COR-L47 (cell line): ENCODE results near the gene JARID2.
"Not testable (repeated sequence)": the region's sequence is repeated elsewhere in the genome, so short reads cannot be mapped to it uniquely, and the experiment has no call there.

ENCODE experiments used
- DNase-seq: peaks from one replicate; lab custom pipeline; 2025; lab: John Stamatoyannopoulos, UW

JARID2 gene

GRCh38 chr6:15399641-15400470, 154.0 kb downstream of the JARID2 start:
- peak; percentile 69 for DNase-seq

DNA sequence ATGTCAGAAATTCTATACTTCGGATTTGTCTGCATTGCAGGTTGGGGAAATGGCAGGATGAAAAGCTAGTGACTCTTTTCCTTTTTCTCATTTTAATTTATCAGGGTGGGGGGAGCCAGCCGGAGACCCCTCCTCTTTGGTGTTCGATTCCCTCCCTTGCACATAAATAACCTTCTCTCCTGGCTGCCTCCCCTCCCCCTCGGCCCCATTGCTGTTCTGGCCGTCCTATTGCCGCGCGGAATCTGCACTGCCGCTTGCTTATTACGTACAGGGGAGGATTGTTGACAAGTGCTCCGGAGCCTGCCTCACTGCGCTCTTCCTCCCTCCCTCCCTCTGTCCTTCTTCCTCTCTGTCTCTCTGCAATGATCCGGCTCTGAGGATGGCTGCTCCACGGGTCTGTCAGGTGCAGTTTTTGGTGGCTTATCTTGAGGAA, 154.7 kb downstream of the JARID2 start:
- peak; percentile 31 for DNase-seq

DNA sequence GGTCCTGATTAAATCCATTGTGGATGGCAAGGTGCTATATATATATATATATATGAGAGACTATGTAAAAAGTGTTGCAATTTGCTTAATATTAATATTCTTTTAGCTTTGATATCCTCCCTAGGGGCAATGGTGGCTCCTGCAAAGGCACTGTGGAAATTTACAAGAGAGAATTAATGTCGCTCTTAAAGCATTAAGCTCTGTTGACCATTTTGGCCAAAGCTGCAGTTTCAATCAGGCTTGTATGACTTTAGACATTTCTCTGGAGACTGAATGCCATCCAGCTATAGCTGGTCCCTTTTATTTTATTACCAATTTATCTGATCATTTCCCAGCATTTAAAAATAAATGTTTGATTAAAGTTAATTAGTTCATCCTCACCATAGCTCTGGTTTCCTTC, 155.3 kb downstream of the JARID2 start:
- no peak for DNase-seq

DNA sequence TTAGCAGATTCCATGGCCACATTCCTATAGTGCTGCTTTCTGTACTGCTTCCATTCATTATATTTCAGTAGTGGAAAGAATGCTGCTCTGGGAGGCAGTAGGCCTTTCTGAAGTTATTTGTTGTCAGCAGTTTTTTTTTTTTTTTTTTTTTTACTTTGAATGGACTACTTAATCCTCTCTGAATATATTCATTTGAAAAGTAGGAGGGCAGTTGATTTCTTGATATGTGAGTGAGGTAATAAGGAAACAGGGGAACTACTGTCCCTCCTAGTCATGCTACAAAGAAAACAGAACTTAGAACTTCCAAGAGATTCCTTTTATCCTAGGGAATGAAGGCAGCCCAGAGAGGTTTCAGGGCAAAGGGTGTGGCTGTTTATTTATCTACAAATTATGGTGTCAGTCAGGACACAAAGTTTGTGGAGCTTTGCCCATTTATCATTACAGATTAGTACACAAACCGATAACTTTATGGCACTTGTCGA, 155.9 kb downstream of the JARID2 start:
- DNase-seq = no peak

GRCh38 chr6:15402406-15403045, 156.7 kb downstream of the JARID2 start:
- DNase-seq = no peak

- DNase-seq = no peak
Measured at GRCh38 chr6:15403094-15403755, 157.4 kb downstream of the JARID2 start.

DNA sequence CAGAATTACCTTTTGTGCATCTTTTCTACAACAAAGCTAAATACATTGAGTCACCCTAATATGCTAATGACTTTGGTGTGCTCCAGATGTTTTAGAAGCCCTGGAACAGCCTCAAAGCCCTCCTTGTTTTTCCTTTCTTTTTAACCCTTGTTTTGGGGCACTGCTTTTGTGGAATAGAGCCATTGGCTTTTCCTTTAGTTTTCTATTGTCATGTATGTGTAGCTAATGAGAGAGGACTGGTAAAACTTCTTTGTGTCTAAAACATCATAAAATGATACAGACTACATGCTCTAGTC, 158.8 kb downstream of the JARID2 start:
- no peak for DNase-seq

DNA sequence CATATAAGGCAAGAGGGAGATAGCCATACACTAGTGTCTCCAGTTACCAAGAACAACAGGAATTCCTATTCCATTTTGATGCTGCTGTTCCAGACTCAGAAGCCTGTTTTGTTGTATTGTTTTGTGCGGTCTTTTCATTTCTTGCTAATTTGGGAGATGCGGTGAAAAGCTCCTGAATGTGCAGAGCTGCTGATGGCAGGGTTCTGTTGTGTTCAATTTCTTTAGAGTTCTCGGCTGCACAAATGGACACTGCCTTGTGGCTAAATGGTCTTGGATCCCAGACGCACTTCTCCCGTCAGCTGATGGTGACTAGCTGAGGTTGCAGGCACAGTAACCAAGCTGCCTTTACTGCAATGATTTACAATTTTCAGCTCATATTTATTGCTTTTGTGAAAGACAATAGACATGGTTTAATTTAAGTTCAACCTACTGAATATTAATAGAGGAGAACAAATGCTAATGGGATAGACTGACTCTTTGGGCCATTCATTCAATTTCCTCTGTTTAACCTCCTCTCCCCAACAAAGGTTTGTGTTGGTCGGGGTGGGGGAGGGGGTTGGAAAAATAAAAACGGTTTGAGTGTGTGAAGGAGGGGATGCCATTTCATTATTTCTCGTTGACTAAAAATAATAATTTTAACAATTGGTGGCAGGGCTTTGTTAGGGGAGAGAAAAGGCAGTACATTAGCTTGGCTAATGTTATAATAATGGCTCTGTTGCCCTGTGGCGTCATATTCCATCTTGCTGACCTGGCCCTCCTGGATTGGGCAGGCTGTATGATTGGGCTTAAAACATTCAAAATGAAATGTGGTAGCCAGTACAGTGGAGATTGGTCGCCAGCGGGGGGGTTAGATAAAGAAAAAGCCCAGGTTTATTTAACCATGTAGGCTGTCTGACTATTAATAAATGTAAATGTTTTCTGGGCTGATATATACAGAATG, 159.5 kb downstream of the JARID2 start:
- DNase-seq = no peak

- no peak for DNase-seq
Measured at GRCh38 chr6:15406452-15406851, 160.6 kb downstream of the JARID2 start.

GRCh38 chr6:15408008-15408407, 162.1 kb downstream of the JARID2 start:
- DNase-seq = no peak

DNA sequence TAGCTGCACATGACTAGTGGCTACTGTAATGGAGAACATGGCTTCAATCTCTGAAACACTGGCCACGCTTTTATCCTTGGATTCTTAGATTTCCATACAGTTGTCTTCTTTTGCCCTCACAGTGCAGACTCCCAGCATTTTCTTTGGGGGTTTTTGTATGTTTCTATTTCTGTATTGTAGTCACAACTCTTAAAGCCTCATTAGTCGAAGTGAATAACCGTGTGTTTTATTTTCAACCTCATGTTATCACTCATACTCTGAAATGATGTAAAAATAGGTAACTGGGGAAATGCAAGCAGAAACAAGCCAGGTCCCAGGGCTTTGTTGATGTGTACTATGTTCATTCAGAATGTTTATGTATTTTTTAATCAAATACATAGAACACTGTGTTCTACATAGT, 162.9 kb downstream of the JARID2 start:
- no peak for DNase-seq

DNA sequence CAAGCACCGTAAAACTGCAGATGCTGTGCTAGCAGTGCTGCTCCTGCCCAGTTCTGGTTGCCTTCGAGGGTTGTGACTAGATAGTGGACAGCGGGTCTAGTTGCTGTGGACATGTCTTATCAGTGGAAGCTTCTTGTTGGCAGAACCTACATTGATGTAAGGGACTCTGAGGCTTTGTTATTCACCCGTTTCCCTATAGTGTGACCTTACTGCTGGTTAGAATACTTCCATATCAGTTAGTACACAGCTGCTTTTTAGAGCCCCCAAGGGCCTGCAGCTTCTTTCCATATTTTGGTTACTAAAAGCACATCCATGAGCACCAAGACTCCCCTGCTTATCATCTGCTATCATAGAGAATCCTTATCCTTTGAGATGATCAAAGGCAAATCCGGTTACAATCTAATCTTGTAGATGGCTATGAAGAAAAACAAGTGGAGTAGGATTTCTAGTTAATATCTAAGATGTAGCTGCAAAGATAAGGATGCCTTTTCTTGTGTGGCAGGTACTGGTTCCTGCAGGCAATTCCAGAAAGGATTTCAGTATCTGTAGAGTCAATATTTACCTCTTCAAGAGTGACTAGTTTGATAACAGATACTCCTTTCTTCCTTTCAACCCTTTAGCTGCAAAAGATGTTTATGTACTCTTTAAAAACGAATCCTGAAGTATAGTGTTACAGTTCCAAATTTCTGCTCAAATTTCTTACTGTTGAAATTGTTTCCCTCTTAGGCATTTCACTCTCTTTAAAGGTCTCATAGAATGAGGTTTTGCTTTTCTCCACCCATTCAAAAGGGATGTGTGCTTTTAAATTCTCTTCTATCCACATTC, 163.6 kb downstream of the JARID2 start:
- DNase-seq = no peak

DNA sequence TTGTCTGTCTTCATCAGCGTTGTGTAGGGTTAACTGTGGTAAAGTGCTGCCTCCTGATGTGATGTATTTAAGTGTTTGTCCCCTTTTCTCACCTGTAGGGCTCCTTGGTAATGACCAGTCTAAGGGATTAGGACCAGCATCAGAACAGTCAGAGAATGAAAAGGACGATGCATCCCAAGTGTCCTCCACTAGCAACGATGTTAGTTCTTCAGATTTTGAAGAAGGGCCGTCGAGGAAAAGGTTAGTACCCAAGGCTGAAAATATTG, 164.2 kb downstream of the JARID2 start:
- DNase-seq = no peak

- DNase-seq = no peak
Measured at GRCh38 chr6:15410752-15411151, 164.9 kb downstream of the JARID2 start.

DNA sequence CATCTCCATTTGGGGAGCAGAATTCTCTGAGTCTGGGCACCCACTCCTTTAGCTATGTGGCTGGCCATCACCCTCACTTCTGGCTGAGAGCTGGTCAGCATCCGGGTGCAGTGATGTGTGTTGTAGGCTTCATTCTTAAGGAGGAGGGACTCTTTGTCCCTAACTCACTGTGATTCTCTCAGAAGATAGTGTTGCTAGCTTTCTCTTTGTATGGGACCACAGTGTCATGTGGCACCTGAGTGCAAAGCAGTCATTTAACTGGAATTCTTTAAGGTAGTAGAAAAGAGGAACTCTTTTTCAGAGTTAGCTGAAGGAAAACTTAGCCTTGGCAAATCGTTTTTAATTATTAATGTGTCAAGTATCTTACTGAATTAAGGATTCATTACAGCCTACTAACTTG, 165.9 kb downstream of the JARID2 start:
- no peak for DNase-seq

DNA sequence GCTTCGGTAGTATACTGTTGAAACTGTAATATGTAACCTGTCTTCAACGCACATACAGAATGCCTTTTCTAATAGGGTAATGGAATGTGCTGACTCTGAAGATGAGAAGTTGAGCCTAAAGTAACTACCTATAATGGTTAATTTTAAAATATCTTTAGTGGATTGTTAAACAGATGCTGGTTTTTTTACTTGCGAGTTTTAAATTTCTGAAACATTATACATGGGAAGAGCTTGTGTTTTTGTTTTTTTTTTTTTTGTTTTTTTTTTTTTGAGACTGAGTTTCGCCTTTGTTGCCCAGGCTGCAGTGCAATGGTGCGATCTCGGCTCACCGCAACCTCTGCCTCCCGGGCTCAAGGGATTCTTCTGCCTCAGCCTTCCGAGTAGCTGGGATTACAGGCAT, 166.9 kb downstream of the JARID2 start:
- no peak for DNase-seq

DNA sequence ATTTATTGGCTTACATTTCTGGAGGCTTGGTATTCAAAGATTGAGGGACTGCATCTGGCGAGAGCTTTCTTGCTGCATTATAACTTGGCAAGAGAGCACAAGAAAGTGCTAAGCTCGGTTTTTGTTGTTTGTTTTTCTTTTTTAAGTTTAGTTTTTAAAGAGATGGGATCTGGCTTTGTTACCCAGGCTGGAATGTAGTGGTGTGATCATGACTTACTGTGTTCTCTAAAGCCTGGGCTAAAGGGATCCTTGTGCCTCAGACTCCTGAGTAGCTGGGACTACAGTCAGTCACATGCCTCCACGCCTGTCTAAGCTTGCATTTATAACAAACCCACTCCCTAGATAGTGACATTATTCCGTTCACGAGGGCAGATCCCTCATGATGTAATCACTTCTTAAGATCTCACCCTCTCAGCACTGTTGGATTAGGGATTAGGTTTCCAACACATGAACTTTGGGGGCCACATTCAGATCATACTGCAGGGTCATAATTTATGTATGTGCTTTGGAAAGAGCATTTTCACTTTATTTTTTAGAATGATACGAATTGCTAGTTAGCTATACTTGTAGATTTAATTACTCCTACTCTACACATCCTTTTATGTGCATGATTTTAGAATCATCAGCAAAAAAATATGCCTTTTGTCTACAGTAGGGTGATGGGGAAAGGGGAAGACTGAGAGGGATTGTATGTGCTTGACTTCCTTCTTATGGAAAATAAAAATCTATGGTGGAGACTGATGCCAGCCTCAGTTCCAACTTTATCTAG, 167.8 kb downstream of the JARID2 start:
- no peak for DNase-seq

GRCh38 chr6:15414235-15414612, 168.4 kb downstream of the JARID2 start:
- DNase-seq = no peak

GRCh38 chr6:15415622-15416021, 169.8 kb downstream of the JARID2 start:
- not testable (repeated sequence) for DNase-seq

DNA sequence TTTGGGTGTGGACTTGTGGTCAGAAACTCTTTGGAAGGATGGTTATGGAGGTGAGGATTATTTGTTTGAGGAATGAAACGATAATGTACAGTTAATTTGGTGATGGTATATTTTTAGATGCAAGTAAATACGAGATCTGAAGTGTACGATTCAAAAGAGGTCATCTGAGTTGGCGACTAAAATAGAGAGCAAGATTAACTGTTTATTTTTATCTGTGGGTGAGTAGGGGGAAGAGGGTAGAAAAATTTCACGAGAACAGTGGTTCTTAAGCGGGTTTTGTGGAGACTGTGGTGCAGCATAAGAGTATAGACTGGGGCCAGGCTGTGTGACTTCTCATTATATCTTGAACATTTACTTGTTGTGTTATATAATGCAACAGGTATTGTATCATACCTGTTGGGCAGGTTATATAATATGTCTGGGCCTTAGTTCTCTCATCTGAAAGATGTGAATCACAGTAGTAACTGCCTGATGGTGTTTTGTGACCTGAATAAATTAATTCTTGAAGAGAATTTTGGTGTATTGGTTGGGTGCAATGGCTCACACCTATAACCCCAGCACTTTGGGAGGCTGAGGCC, 171.2 kb downstream of the JARID2 start:
- no peak for DNase-seq
